C4-2B (cell line): Measurements from ENCODE around the gene SDS.

Source experiments
- CTCF ChIP-seq: fragments of 450-650 bp; conservative IDR thresholded peaks from 2 replicates; pipeline ENCODE4 v1.5.1; 2017; ENCODE audit warnings: mild to moderate bottlenecking
- ZFX ChIP-seq: fragments of 450-650 bp; IDR thresholded peaks from 2 replicates; pipeline ENCODE4 v1.6.1; 2017

GRCh38 chr12:113414519-113415038 is 10.9 kb upstream of the SDS start:
- TF ChIP-seq CTCF, result no peak
- no peak for TF ChIP-seq ZFX
